Skeletal muscle satellite cell (primary cell): Measurements from ENCODE around the gene NFATC4.
"Not testable (repeated sequence)": the region's sequence is repeated elsewhere in the genome, so short reads cannot be mapped to it uniquely, and the experiment has no call there.

ENCODE experiments used
- H3K27me3 ChIP-seq: 2 replicates; pipeline ENCODE4 v1.7.0; 2013; ENCODE audit warnings: low read length; ENCODE audit not compliant: control insufficient read depth, insufficient read depth
- H3K36me3 ChIP-seq: 2 replicates; pipeline ENCODE4 v1.7.0; 2013; ENCODE audit warnings: mild to moderate bottlenecking, control low read depth, low read length; ENCODE audit not compliant: insufficient read depth
- H3K4me1 ChIP-seq: 2 replicates; pipeline ENCODE4 v1.7.0; 2013; ENCODE audit warnings: low read length; ENCODE audit not compliant: control insufficient read depth, insufficient read depth
- H3K4me2 ChIP-seq: 2 replicates; pipeline ENCODE4 v1.7.0; 2013; ENCODE audit warnings: mild to moderate bottlenecking, low read length
- H3K4me3 ChIP-seq: 2 replicates; pipeline ENCODE4 v1.7.0; 2013; ENCODE audit warnings: low read length
- H3K9ac ChIP-seq: 2 replicates; pipeline ENCODE4 v1.7.0; 2013; ENCODE audit warnings: mild to moderate bottlenecking, low read depth, low read length, moderate library complexity
- H3K9me3 ChIP-seq: replicated peaks from 2 replicates; pipeline ENCODE4 v1.7.0; 2013; ENCODE audit warnings: mild to moderate bottlenecking, control low read depth, low read length

NFATC4 gene

GRCh38 chr14:24381363-24382063 lies 13.5 kb downstream of the NFATC4 start:
- Histone ChIP-seq H3K4me1 (no peaks in the 10 kb centered on the region), H3K36me3 (peaks cover 16% of the 10 kb centered on the region), H3K4me2 (no peak overlapping the region), H3K27me3 (peaks cover 13% of the 10 kb centered on the region), H3K4me3 (no peak overlapping the region), H3K9ac (no peak overlapping the region), H3K9me3 (no peaks in the 10 kb centered on the region)

GRCh38 chr14:24382064-24382371 lies 14.0 kb downstream of the NFATC4 start:
- Histone ChIP-seq H3K27me3 (peaks cover 18% of the 10 kb centered on the region), H3K9ac (no peak overlapping the region), H3K4me1 (no peaks in the 10 kb centered on the region), H3K9me3 (no peaks in the 10 kb centered on the region), H3K4me2 (no peak overlapping the region), H3K4me3 (no peak overlapping the region), H3K36me3 (peaks cover 10% of the 10 kb centered on the region)

- H3K9ac ChIP-seq, result no peak overlapping the region
- no peaks in the 10 kb centered on the region for H3K9me3 ChIP-seq
- no peak overlapping the region for H3K4me2 ChIP-seq
- no peaks in the 10 kb centered on the region for H3K36me3 ChIP-seq
- H3K4me1 ChIP-seq, result no peaks in the 10 kb centered on the region
- H3K4me3 ChIP-seq, result no peak overlapping the region
- H3K27me3 ChIP-seq, result peaks cover 25% of the 10 kb centered on the region
Observed at GRCh38 chr14:24384169-24384568, 16.2 kb downstream of the NFATC4 start.

GRCh38 chr14:24385524-24385923 lies 17.5 kb downstream of the NFATC4 start:
- H3K36me3 ChIP-seq, result no peaks in the 10 kb centered on the region
- H3K4me2 ChIP-seq, result no peak overlapping the region
- peaks cover 33% of the 10 kb centered on the region for H3K27me3 ChIP-seq
- H3K4me3 ChIP-seq, result no peak overlapping the region
- no peaks in the 10 kb centered on the region for H3K9me3 ChIP-seq
- H3K4me1 ChIP-seq, result peaks cover 6% of the 10 kb centered on the region
- no peak overlapping the region for H3K9ac ChIP-seq

- H3K4me1 ChIP-seq, result peaks cover 11% of the 10 kb centered on the region
- no peak overlapping the region for H3K9ac ChIP-seq
- no peaks in the 10 kb centered on the region for H3K36me3 ChIP-seq
- no peak overlapping the region for H3K4me3 ChIP-seq
- H3K27me3 ChIP-seq, result peaks cover 34% of the 10 kb centered on the region
- H3K4me2 ChIP-seq, result no peak overlapping the region
- H3K9me3 ChIP-seq, result no peaks in the 10 kb centered on the region
Observed at GRCh38 chr14:24387009-24387345, 19.0 kb downstream of the NFATC4 start.

- not testable (repeated sequence) for H3K36me3 ChIP-seq, H3K9ac ChIP-seq, H3K4me2 ChIP-seq, H3K9me3 ChIP-seq, H3K4me3 ChIP-seq
- Histone ChIP-seq H3K27me3 (peaks cover 34% of the 10 kb centered on the region), H3K4me1 (peaks cover 17% of the 10 kb centered on the region)
Observed at GRCh38 chr14:24387579-24387978, 19.6 kb downstream of the NFATC4 start.

GRCh38 chr14:24388474-24389179 lies 20.6 kb downstream of the NFATC4 start:
- H3K27me3 ChIP-seq, result peaks cover 34% of the 10 kb centered on the region
- no peaks in the 10 kb centered on the region for H3K36me3 ChIP-seq
- H3K4me1 ChIP-seq, result peaks cover 21% of the 10 kb centered on the region
- H3K9me3 ChIP-seq, result no peaks in the 10 kb centered on the region
- H3K4me3 ChIP-seq, result no peak overlapping the region
- no peak overlapping the region for H3K9ac ChIP-seq
- H3K4me2 ChIP-seq, result no peak overlapping the region

GRCh38 chr14:24389226-24389848 lies 21.4 kb downstream of the NFATC4 start:
- no peaks in the 10 kb centered on the region for H3K9me3 ChIP-seq
- H3K4me1 ChIP-seq, result peaks cover 21% of the 10 kb centered on the region
- no peaks in the 10 kb centered on the region for H3K36me3 ChIP-seq
- H3K9ac ChIP-seq, result no peak overlapping the region
- H3K4me3 ChIP-seq, result no peak overlapping the region
- H3K27me3 ChIP-seq, result peaks cover 29% of the 10 kb centered on the region
- no peak overlapping the region for H3K4me2 ChIP-seq

- no peak overlapping the region for H3K4me2 ChIP-seq
- H3K4me3 ChIP-seq, result no peak overlapping the region
- no peaks in the 10 kb centered on the region for H3K9me3 ChIP-seq
- no peaks in the 10 kb centered on the region for H3K36me3 ChIP-seq
- H3K27me3 ChIP-seq, result peaks cover 27% of the 10 kb centered on the region
- no peak overlapping the region for H3K9ac ChIP-seq
- H3K4me1 ChIP-seq, result peaks cover 21% of the 10 kb centered on the region
Observed at GRCh38 chr14:24390701-24391468, 22.9 kb downstream of the NFATC4 start.

GRCh38 chr14:24392325-24393091 lies 24.5 kb downstream of the NFATC4 start:
- Histone ChIP-seq H3K4me1 (peaks cover 21% of the 10 kb centered on the region), H3K9ac (peak overlapping the region; percentile 43), H3K27me3 (peaks cover 19% of the 10 kb centered on the region), H3K9me3 (no peaks in the 10 kb centered on the region), H3K4me2 (peak overlapping the region; percentile 66), H3K36me3 (no peaks in the 10 kb centered on the region), H3K4me3 (peak overlapping the region; percentile 40)

GRCh38 chr14:24394275-24394674 lies 26.3 kb downstream of the NFATC4 start:
- H3K9ac ChIP-seq, result no peak overlapping the region
- no peaks in the 10 kb centered on the region for H3K9me3 ChIP-seq
- H3K27me3 ChIP-seq, result peaks cover 14% of the 10 kb centered on the region
- no peak overlapping the region for H3K4me3 ChIP-seq
- H3K36me3 ChIP-seq, result no peaks in the 10 kb centered on the region
- peaks cover 22% of the 10 kb centered on the region for H3K4me1 ChIP-seq
- H3K4me2 ChIP-seq, result no peak overlapping the region
